Measurements from ENCODE around the gene APOC3. TPM values are rescaled to one million over a fixed set of nuclear protein-coding genes. Genes with fewer than 3 reads are reported as not detected.

The APOC3 gene
- total RNA-seq, 1 experiment from 2014 or later: not detected

GRCh38 chr11:116791813-116792143, 37.9 kb upstream of the APOC3 start, which contains the start of gene APOA5:
Gene APOA5, minus strand, starts transcription at chr11:116791879. Its CDS starts 19 bp downstream, at chr11:116791860.
- TF ChIP-seq CTCF (conservative IDR thresholded peaks at IDR 0.05): no peak
- no peak within 1 kb of the TSS for H3T11ph ChIP-seq (ENCODE audit: low read length)
- Mint-ChIP-seq H3K27ac (no peak within 1 kb of the TSS), H3K9me3 (no peaks in the 10 kb centered on the region), H3K27me3 (ENCODE audit: low read depth) (peaks cover 22% of the 10 kb centered on the region), H3K4me3 (no peak within 1 kb of the TSS; a peak in 1 of 5 replicates), H3K36me3 (ENCODE audit: insufficient read depth in 1 of 3, low read depth in 3 of 3) (peaks cover 5 to 6% (median 5%) of the 10 kb centered on the region in 3 experiments; a peak in 5 of 7 replicates), H3K4me1 (peaks cover 19 to 30% of the 10 kb centered on the region in 2 experiments)
- H3K23ac ChIP-seq (ENCODE audit: insufficient read length, low read depth, low read length): no peak within 1 kb of the TSS
- no peak within 1 kb of the TSS for H2BK5ac ChIP-seq (ENCODE audit: insufficient read length, low read length)
- no CpG with 5 or more reads among the region's 7 CpGs for WGBS (ENCODE audit: extremely low coverage, insufficient read length, low lambda C conversion rate)
- H3K27me3 ChIP-seq (ENCODE audit: insufficient read depth, low read length): no peaks in the 10 kb centered on the region; the same call in 1 of the 2 replicates
- H2BK20ac ChIP-seq (ENCODE audit: low read depth, low read length, poor library complexity, severe bottlenecking): no peak within 1 kb of the TSS
- H3K56ac ChIP-seq (ENCODE audit: insufficient read length, low read depth, low read length): no peak within 1 kb of the TSS
- no peak within 1 kb of the TSS for H3K9ac ChIP-seq (ENCODE audit: extremely low read depth, insufficient read length, low read length)
- H3K4me2 ChIP-seq (ENCODE audit: insufficient read depth, insufficient read length, low read length): no peak within 1 kb of the TSS
- no peaks in the 10 kb centered on the region for H3K9me3 ChIP-seq (ENCODE audit: control insufficient read depth, low read depth, low read length)
- H2BK15ac ChIP-seq (ENCODE audit: low read depth, low read length): no peak within 1 kb of the TSS; the same call in 1 of the 2 replicates
- H3K14ac ChIP-seq (ENCODE audit: insufficient read depth, low read length): peak within 1 kb of the TSS; percentile 39; the same call in 1 of the 2 replicates
- peaks cover 4% of the 10 kb centered on the region for H3K79me1 ChIP-seq (ENCODE audit: insufficient read depth, low read depth, low read length, poor library complexity, severe bottlenecking)
- H4K91ac ChIP-seq (ENCODE audit: insufficient read length, low read depth, low read length): no peak within 1 kb of the TSS
- H4K8ac ChIP-seq (replicated peaks; ENCODE audit: insufficient read length, low read depth, low read length): no peak within 1 kb of the TSS
- H3K27ac ChIP-seq (ENCODE audit: insufficient read length, low read depth, low read length): no peak within 1 kb of the TSS
- no peaks in the 10 kb centered on the region; the same call in 1 of the 2 replicates for H3K4me1 ChIP-seq (ENCODE audit: insufficient read depth, low read length)
- no peak within 1 kb of the TSS for H3K4ac ChIP-seq (ENCODE audit: low read depth, low read length)
- peaks cover 13% of the 10 kb centered on the region for H3K23me2 ChIP-seq (ENCODE audit: insufficient read length, low read depth, low read length, poor library complexity, severe bottlenecking)
- H3K79me2 ChIP-seq (ENCODE audit: insufficient read depth, low read length): peaks cover 2% of the 10 kb centered on the region; the same call in 1 of the 2 replicates
- peak within 1 kb of the TSS; percentile 63 for H3K18ac ChIP-seq (ENCODE audit: insufficient read length, low read depth, low read length)
- no peaks in the 10 kb centered on the region for H4K20me1 ChIP-seq (ENCODE audit: control insufficient read depth, insufficient read depth, insufficient read length)
- no peak within 1 kb of the TSS for H2BK120ac ChIP-seq (ENCODE audit: low read depth, low read length, poor library complexity, severe bottlenecking)
- no peak for DNase-seq
- no peak within 1 kb of the TSS for H2AFZ ChIP-seq (ENCODE audit: low read length)
- H4K5ac ChIP-seq (ENCODE audit: insufficient read length, low read depth, low read length): no peak within 1 kb of the TSS
- H2BK12ac ChIP-seq (ENCODE audit: insufficient read length, low read depth, low read length): no peak within 1 kb of the TSS
- H2AK5ac ChIP-seq (ENCODE audit: insufficient read length, low read length): no peak within 1 kb of the TSS
